ENCODE data around the gene P2RY6. TPM values are rescaled to one million over a fixed set of nuclear protein-coding genes. Genes with fewer than 3 reads are reported as not detected.

P2RY6 gene
- total and polyA plus RNA-seq, 2 of the 8 experiments (the other 6 are each of a cell fraction or from before 2014, with no cell fraction given), result 0.15 TPM; not detected in 1

DNA sequence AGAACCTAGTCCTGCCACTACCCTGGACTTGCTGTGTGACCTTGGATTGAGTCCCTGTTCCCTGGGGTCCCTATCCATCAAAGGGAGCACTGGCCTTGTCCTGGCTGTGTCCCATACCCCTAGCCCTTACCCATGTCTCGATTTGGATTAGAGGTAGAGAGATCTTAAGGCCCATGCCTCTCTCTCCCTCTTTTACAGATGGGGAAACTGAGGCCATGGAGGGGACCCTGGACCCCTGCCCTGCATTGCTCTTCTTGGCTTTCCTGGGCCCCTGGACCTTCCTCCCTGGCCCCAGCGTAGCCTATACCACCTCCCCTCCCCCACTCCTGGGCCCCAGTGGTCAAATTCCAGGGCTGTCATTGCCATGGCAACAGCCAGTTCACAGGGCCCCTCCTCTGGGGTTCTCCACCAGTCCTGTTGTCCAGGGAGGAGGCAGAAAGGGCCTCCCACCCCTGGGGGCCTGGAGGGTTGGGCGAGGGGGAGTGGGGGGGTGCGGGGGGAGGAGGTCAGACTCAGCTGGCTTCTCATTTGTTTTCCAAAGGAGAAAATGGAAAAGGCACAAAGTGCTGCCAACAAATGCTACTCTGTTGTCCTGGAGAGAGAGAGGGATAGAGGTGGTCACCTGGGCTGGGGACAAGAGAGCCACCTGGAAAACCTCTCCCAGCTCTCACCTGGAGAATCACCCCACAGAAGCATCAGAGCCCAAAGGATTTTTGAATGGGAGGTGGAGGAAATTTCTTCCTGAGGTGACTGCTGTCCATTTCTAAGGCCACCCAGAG lies 59.2 kb downstream of the P2RY6 start (continued):
- no peak for TF ChIP-seq CBX8 (IDR thresholded peaks at IDR 0.05; ENCODE audit: borderline replicate concordance, low read depth, low read length)
- no peak for TF ChIP-seq TBP (IDR thresholded peaks at IDR 0.05; ENCODE audit: low read depth, low read length)
- no peak for TF ChIP-seq KDM5A (IDR thresholded peaks at IDR 0.05; ENCODE audit: low read length)
- no peak for TF ChIP-seq KDM1A (IDR thresholded peaks at IDR 0.05; ENCODE audit: borderline replicate concordance, low read length)
- no peak for TF ChIP-seq NRF1 (IDR thresholded peaks at IDR 0.05; ENCODE audit: low read depth, low read length)
- peak in 1 of 2 experiments; percentile 69; a peak in 1 of 3 replicates for TF ChIP-seq EP300 (IDR thresholded peaks at IDR 0.05; ENCODE audit: borderline replicate concordance in 1 of 2, low read depth in 2 of 2, low read length in 2 of 2)
- TF ChIP-seq TAF7 (optimal IDR thresholded peaks at IDR 0.05; ENCODE audit: borderline replicate concordance, low read depth, low read length), result no peak
- no peak for TF ChIP-seq FOSL1 (IDR thresholded peaks at IDR 0.05; ENCODE audit: insufficient read depth, low read depth, low read length)
- TF ChIP-seq SP2 (IDR thresholded peaks at IDR 0.05; ENCODE audit: low read length), result no peak

Measured in H1 (cell line).